Forelimb muscle (tissue), 1 donor: Measurements from ENCODE around the gene ADORA2A. TPM values are rescaled to one million over a fixed set of nuclear protein-coding genes. Genes with fewer than 3 reads are reported as not detected.

Experiments
- DNase-seq: peaks from one replicate; pipeline ENCODE4 v3.0.0-alpha.2; 2013; ENCODE audit warnings: low read depth
- polyA plus RNA-seq: library from polyadenylated mRNA; unstranded; fragments of 120-200 nt; gene quantifications from one replicate; pipeline ENCODE4 v1.2.1, GENCODE V29; 2013; ENCODE audit not compliant: insufficient read length

ADORA2A gene
- polyA plus RNA-seq, 1 donor, result 14.0 TPM

DNA sequence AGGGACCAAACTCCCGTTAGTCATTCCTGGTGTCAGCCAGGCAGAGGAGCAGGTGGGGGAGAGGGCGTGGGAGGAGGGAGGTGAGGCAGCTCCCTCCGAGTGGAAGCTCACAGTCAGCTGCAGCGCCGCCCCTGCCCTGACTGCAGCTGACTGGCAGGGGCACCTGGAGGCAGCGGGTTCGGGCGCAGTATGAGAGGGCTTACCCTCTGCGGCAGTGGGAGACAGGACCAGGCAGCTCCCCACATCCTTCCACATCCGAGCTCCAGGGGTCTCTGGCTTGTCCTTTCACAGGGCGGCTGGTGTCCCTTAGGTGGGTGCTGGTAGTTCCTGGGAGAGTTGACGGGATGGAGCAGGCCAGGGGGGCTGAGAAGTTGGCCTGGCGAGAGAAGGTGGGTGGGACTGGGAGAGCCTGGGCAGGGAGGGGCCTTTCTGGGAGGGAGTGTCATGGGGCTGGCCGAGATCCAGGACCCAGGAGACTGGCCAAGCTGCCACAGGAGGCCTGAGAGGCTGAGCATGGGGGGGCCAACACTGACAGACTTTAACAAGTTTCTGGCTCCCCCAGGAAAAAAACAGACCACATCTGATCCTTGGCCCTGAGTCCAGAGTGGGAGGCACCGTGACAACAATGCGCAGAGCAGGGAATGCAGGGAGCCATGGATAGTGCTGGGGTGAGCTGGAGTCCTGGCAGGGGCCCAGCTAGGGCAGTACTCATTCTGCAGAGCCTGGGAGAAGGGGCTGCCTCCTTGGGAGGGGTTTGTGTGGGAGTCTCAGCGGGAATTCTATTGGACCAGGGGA lies 4.9 kb downstream of the ADORA2A start:
- no peak for DNase-seq

- DNase-seq, result no peak
Measured at GRCh38 chr22:24433001-24433827, 5.8 kb downstream of the ADORA2A start.

DNA sequence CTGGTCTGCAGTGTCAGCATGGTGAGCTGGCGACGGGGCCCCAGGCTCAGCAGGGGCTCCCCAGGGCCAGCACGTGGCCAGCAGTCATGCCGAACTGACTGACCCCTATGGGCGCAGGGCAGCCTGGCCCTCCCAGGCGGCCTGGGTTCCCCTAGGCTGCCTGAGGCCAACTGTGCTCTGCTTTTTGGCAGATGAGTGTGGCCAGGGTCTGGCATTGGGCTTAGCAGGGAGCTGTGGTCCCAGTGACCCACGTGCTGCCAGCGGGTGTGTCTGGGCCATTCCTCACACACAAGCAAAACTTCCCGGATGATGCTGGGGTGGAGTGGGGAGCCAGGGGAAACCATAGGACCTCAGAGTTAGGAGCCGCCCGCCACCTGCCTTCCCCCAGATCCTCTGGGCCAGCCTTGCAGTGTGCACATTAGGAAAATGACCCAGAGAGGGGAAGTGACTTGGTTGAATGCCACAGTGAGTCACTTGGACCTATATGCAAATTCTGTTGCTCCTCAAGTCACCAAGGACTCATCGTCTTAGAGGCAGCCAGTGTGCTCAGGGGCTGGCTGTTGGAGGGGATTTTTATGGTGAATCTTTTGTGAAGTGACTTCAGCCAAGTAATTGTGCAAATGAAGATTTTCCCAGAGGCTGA lies 6.5 kb downstream of the ADORA2A start:
- peak; percentile 86 for DNase-seq

DNA sequence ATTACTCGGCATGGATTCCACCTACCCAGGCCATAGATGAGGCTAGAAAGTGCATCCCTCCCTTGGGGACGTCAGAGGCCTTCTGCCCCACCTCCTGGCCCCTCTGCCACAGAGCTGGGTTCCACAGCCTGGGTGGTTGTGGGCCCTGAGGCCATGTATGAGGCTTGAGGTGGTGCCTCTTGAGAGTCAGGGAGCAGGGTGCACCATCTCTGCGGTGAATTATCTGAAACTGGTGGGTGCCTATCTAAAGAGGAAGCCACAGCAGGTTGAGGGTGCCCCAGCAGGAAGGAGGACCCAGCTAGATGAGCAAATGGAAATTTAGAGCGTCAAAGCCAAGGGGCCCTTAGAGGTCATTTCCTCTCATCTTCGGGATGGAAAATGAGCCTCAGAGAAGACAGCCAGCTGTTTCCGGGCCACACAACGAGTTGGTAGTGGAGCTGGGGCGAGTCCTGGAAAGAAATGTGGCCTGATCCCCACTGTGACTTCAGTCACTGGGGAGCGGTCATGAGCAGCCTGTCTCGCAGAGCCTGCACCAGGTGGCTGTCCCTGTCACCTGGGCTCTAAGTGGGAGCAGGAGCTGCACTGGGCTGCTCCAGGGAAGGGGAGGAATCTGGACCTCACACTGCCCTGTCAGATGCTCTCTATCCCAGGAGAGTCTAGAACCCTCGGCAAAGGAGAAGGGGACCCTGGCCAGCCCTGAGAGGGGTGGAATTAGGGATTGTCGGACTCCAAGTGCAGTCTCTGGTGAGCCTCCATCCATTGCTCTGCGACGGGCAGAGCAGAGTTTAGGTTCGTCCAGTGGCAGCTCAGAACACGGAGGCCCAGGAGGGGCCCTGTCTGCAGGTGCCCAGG lies 7.3 kb downstream of the ADORA2A start:
- peak; percentile 94 for DNase-seq

- DNase-seq, result no peak
Measured at GRCh38 chr22:24435323-24435645, 7.9 kb downstream of the ADORA2A start.

- no peak for DNase-seq
Measured at GRCh38 chr22:24435861-24436371, 8.5 kb downstream of the ADORA2A start.

- DNase-seq, result no peak
Measured at GRCh38 chr22:24436553-24436952, 9.2 kb downstream of the ADORA2A start.

GRCh38 chr22:24437091-24437490 lies 9.7 kb downstream of the ADORA2A start:
- no peak for DNase-seq

- no peak for DNase-seq
Measured at GRCh38 chr22:24437741-24438328, 10.4 kb downstream of the ADORA2A start.

DNA sequence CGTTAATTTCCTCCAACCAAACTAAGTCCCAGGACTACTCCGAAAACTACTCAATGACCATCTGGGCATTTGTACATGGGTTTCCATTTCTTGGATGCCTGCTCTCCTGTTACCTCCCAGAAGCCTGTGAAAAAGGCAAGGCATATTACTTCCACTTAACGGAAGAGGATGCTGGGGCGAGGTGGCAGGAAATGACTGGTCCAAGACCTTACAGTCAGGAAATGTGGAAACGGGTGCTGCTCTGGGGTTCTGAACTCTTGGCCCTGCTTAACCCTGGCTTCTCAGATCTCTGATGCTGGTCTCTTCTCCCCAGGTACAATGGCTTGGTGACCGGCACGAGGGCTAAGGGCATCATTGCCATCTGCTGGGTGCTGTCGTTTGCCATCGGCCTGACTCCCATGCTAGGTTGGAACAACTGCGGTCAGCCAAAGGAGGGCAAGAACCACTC lies 12.9 kb downstream of the ADORA2A start:
- DNase-seq, result no peak

DNA sequence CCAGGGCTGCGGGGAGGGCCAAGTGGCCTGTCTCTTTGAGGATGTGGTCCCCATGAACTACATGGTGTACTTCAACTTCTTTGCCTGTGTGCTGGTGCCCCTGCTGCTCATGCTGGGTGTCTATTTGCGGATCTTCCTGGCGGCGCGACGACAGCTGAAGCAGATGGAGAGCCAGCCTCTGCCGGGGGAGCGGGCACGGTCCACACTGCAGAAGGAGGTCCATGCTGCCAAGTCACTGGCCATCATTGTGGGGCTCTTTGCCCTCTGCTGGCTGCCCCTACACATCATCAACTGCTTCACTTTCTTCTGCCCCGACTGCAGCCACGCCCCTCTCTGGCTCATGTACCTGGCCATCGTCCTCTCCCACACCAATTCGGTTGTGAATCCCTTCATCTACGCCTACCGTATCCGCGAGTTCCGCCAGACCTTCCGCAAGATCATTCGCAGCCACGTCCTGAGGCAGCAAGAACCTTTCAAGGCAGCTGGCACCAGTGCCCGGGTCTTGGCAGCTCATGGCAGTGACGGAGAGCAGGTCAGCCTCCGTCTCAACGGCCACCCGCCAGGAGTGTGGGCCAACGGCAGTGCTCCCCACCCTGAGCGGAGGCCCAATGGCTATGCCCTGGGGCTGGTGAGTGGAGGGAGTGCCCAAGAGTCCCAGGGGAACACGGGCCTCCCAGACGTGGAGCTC lies 13.5 kb downstream of the ADORA2A start:
- no peak for DNase-seq

GRCh38 chr22:24441406-24442351 lies 14.3 kb downstream of the ADORA2A start:
- no peak for DNase-seq

DNA sequence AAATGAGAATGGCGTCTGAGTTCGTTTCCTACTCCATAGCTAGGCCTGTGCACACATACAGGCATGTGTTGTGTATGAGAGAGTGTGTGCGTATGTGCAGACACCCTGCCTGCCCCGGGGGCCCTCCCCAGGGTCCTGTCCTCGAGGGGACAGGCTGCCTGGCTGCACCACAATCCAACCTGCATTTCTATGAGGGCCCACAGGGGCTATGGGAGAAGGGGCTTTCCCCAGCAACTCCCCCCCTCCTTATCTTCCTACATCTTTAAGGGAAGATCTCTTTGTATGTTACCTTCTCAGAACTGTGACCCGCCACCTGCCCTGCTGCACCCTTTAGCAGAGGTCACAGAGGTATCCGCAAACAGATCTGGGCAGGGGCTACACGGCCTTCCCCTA lies 14.9 kb downstream of the ADORA2A start:
- no peak for DNase-seq

DNA sequence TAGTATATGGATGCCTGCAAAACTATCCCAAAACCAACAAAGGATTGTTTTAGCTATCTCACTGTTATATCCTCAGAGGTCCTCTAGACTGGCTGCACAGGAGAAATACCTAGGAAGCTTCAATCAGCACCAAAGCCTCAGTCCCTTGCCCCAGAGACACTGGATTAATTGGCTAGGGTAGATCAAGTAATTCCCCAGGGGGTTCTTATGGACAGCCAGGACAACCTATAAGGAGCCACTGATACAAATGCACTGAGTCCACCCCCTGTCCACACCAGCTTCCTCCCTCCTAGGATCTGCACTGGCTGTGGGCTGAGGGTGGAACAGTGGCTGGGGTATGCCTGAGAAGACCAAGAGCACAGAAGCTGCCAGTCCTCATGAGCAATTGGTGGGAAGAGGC lies 16.3 kb downstream of the ADORA2A start:
- DNase-seq, result no peak

- DNase-seq, result no peak
Measured at GRCh38 chr22:24444251-24444650, 16.9 kb downstream of the ADORA2A start.

- DNase-seq, result no peak
Measured at GRCh38 chr22:24444729-24445466, 17.5 kb downstream of the ADORA2A start.

- no peak for DNase-seq
Measured at GRCh38 chr22:24445481-24446259, 18.3 kb downstream of the ADORA2A start.

GRCh38 chr22:24446260-24446611 lies 18.8 kb downstream of the ADORA2A start:
- no peak for DNase-seq
